Loucy (cell line): Measurements from ENCODE around the gene KIRREL1.

Experiments used
- CTCF ChIP-seq: fragments of 200-600 bp; sonication (generic); conservative IDR thresholded peaks from 2 replicates; pipeline ENCODE4 v1.5.1; 2014; ENCODE audit warnings: mild to moderate bottlenecking, antibody characterized with exemption, low read length
- EZH2phosphoT487 ChIP-seq: fragments of 200-600 bp; IDR thresholded peaks from 2 replicates; pipeline ENCODE4 v1.6.1; 2018; ENCODE audit warnings: antibody characterized with exemption, mild to moderate bottlenecking, moderate library complexity, borderline replicate concordance

GRCh38 chr1:158075078-158075477 is 81.6 kb downstream of the KIRREL1 start:
- TF ChIP-seq CTCF (no peak), EZH2phosphoT487 (no peak)
